K562 (cell line): ENCODE data around the gene PQBP1. TPM values are rescaled to one million over a fixed set of nuclear protein-coding genes. Genes with fewer than 3 reads are reported as not detected.

Experiments used
- AFF4 ChIP-seq: sonication (generic); formaldehyde crosslinking; IDR thresholded peaks from 2 replicates; pipeline ENCODE4 v1.8.0; 2023; ENCODE audit warnings: mild to moderate bottlenecking, missing genetic modification reagents
- BRD4 ChIP-seq: fragments of 200-600 bp; sonication (generic); IDR thresholded peaks from 2 replicates; pipeline ENCODE4 v1.6.1; 2017; ENCODE audit warnings: inconsistent platforms
- CCNT2 ChIP-seq: IDR thresholded peaks from 2 replicates; pipeline ENCODE4 v1.6.1; 2011; ENCODE audit warnings: borderline replicate concordance, low read depth, mild to moderate bottlenecking, moderate library complexity, mixed read lengths, low read length; ENCODE audit not compliant: insufficient read length; ENCODE audit errors: extremely low read depth
- CREM ChIP-seq: IDR thresholded peaks from 2 replicates; pipeline ENCODE4 v1.6.1; 2014; ENCODE audit warnings: antibody characterized with exemption, low read depth
- FOXK2 ChIP-seq, 2 experiments: fragments of 450-650 bp; IDR thresholded peaks in 1 of 2; conservative IDR thresholded peaks in 1 of 2; 2 replicates each; pipeline ENCODE4 v1.6.1; 2016; ENCODE audit warnings: low read depth in 2 of 2, mild to moderate bottlenecking in 1 of 2
- KDM5B ChIP-seq: fragments of 200-600 bp; sonication (generic); IDR thresholded peaks from 2 replicates; pipeline ENCODE4 v1.6.1; 2012; ENCODE audit warnings: low read depth, mild to moderate bottlenecking, moderate library complexity, low read length, control low read depth, inconsistent platforms; ENCODE audit not compliant: insufficient replicate concordance
- MYNN ChIP-seq, 2 experiments: sonication (generic); formaldehyde crosslinking in 1 of 2; IDR thresholded peaks; 2 replicates each; pipeline versions ENCODE4 v1.5.0 to v1.6.1; 2016 to 2020; ENCODE audit warnings: antibody characterized with exemption in 1 of 2, missing genetic modification reagents in 1 of 2
- NONO ChIP-seq, 2 experiments: fragments of 200-400 bp in 1 of 2; fragments of 450-650 bp in 1 of 2; formaldehyde crosslinking in 1 of 2; IDR thresholded peaks; 2 replicates each; pipeline ENCODE4 v1.6.1; 2017; ENCODE audit warnings: low read depth in 2 of 2, mild to moderate bottlenecking in 2 of 2, moderate library complexity in 2 of 2, low read length in 1 of 2
- SETDB1 ChIP-seq: IDR thresholded peaks from one replicate; pipeline ENCODE4 v1.6.1; 2012; ENCODE audit warnings: low read length, control low read depth, inconsistent platforms
- SIX5 ChIP-seq, 2 experiments: IDR thresholded peaks; 2 replicates each; pipeline ENCODE4 v1.6.1; 2011; ENCODE audit warnings: low read length in 2 of 2, borderline replicate concordance in 1 of 2, low read depth in 1 of 2, mild to moderate bottlenecking in 1 of 2, moderate library complexity in 1 of 2; ENCODE audit not compliant: insufficient read depth in 1 of 2
- SP1 ChIP-seq: sonication (generic); formaldehyde crosslinking; IDR thresholded peaks from 2 replicates; pipeline ENCODE4 v1.8.1; 2022; ENCODE audit warnings: mild to moderate bottlenecking, missing genetic modification reagents
- ZBTB2 ChIP-seq: fragments of 450-650 bp; IDR thresholded peaks from 2 replicates; pipeline ENCODE4 v1.6.1; 2016; ENCODE audit warnings: antibody characterized with exemption
- ZNF175 ChIP-seq: fragments of 200-800 bp; sonication (Bioruptor generic); IDR thresholded peaks from 2 replicates; pipeline ENCODE4 v1.6.1; 2016; ENCODE audit warnings: low read depth, mild to moderate bottlenecking, missing genetic modification characterization, missing compliant biosample characterization
- polyA plus RNA-seq, 8 experiments: library from polyadenylated mRNA; depleted of rRNA in 4 of 8; stranded (reverse) in 5 of 8; unstranded in 3 of 8; fragments of >200 nt; fragmentation: Nextera tagmentation in 2 of 8; fragmentation: Illumina TruSeq in 1 of 8; extraction: Ambion mirVana in 2 of 8; extraction: Trizol in 1 of 8; gene quantifications; 2 replicates each; pipeline versions ENCODE4 v1.2.1 to v1.2.3, GENCODE V29; 2011 to 2014; ENCODE audit warnings: inconsistent platforms in 1 of 8, missing spikeins in 1 of 8
- total RNA-seq, 7 experiments: library from RNA; depleted of rRNA in 6 of 7; stranded (reverse); fragments of >200 nt in 6 of 7; fragmentation: Illumina TruSeq in 2 of 7; extraction: Trizol in 2 of 7; gene quantifications; 2 replicates each; pipeline versions ENCODE4 v1.2.1 to v1.2.3, GENCODE V29; 2011 to 2021; ENCODE audit warnings: low replicate concordance in 1 of 7
- TF ChIP-seq, protein P1 (sequence below): fragments of 250-450 bp; sonication (Bioruptor Pico); IDR thresholded peaks from 2 replicates; pipeline ENCODE4 v1.4.0; 2020; ENCODE audit warnings: mild to moderate bottlenecking, moderate library complexity, borderline replicate concordance
- TF ChIP-seq, protein P2 (sequence below): fragments of 250-450 bp; sonication (Bioruptor Pico); IDR thresholded peaks from 2 replicates; pipeline ENCODE4 v1.8.0; 2022; ENCODE audit warnings: moderate library complexity, mild to moderate bottlenecking, inconsistent platforms
- TF ChIP-seq, protein P3 (sequence below): sonication (generic); formaldehyde crosslinking; IDR thresholded peaks from 2 replicates; pipeline ENCODE4 v1.8.0; 2022; ENCODE audit warnings: mild to moderate bottlenecking, low read depth, missing genetic modification reagents

PQBP1 gene
- total and polyA plus RNA-seq, 9 of the 15 experiments (the other 6 are each of a cell fraction or from before 2014, with no cell fraction given): 41.3 to 262 (median 112) TPM

GRCh38 chrX:48897625-48898306 is at the start of gene PQBP1, which contains the start of gene TIMM17B (continued):
- TF ChIP-seq, protein P1, sequence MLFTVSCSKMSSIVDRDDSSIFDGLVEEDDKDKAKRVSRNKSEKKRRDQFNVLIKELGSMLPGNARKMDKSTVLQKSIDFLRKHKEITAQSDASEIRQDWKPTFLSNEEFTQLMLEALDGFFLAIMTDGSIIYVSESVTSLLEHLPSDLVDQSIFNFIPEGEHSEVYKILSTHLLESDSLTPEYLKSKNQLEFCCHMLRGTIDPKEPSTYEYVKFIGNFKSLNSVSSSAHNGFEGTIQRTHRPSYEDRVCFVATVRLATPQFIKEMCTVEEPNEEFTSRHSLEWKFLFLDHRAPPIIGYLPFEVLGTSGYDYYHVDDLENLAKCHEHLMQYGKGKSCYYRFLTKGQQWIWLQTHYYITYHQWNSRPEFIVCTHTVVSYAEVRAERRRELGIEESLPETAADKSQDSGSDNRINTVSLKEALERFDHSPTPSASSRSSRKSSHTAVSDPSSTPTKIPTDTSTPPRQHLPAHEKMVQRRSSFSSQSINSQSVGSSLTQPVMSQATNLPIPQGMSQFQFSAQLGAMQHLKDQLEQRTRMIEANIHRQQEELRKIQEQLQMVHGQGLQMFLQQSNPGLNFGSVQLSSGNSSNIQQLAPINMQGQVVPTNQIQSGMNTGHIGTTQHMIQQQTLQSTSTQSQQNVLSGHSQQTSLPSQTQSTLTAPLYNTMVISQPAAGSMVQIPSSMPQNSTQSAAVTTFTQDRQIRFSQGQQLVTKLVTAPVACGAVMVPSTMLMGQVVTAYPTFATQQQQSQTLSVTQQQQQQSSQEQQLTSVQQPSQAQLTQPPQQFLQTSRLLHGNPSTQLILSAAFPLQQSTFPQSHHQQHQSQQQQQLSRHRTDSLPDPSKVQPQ (CRISPR knock-in tag): no peak
- TF ChIP-seq CCNT2 (no peak), ZBTB2 (no peak; the same call in 1 of the 2 replicates), AFF4 (CRISPR knock-in tag) (peak; percentile 40; the same call in 1 of the 2 replicates), SIX5 (IDR thresholded peaks at IDR 0.05; ENCODE audit: borderline replicate concordance in 1 of 2, insufficient read depth in 1 of 2, low read depth in 1 of 2, low read length in 2 of 2) (peak in 1 of 2 experiments; percentile 18; a peak in 1 of 4 replicates), FOXK2 (conservative IDR thresholded peaks at IDR 0.05 in 1 of 2, IDR thresholded peaks at IDR 0.05 in 1 of 2; ENCODE audit: low read depth in 2 of 2) (peak in 1 of 2 experiments; percentile 99; a peak in 2 of 4 replicates), SP1 (CRISPR knock-in tag) (peak; percentile 83), MYNN (IDR thresholded peaks at IDR 0.05) (no peak), MYNN (CRISPR knock-in tag; IDR thresholded peaks at IDR 0.05) (no peak), ZNF175 (CRISPR knock-in tag) (no peak), NONO (IDR thresholded peaks at IDR 0.05; ENCODE audit: low read depth in 2 of 2, low read length in 1 of 2) (peak in 1 of 2 experiments; percentile 98; a peak in 2 of 4 replicates), CREM (peak; percentile 90), BRD4 (no peak), KDM5B (peak; percentile 93), SETDB1 (no peak)
- TF ChIP-seq, protein P2, sequence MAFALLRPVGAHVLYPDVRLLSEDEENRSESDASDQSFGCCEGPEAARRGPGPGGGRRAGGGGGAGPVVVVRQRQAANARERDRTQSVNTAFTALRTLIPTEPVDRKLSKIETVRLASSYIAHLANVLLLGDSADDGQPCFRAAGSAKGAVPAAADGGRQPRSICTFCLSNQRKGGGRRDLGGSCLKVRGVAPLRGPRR: no peak
- TF ChIP-seq, protein P3, sequence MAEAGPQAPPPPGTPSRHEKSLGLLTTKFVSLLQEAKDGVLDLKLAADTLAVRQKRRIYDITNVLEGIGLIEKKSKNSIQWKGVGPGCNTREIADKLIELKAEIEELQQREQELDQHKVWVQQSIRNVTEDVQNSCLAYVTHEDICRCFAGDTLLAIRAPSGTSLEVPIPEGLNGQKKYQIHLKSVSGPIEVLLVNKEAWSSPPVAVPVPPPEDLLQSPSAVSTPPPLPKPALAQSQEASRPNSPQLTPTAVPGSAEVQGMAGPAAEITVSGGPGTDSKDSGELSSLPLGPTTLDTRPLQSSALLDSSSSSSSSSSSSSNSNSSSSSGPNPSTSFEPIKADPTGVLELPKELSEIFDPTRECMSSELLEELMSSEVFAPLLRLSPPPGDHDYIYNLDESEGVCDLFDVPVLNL (CRISPR knock-in tag): no peak
